ENCODE measurements around the gene QSER1.
"Not testable (repeated sequence)": the region's sequence is repeated elsewhere in the genome, so short reads cannot be mapped to it uniquely, and the experiment has no call there.

QSER1 gene

DNA sequence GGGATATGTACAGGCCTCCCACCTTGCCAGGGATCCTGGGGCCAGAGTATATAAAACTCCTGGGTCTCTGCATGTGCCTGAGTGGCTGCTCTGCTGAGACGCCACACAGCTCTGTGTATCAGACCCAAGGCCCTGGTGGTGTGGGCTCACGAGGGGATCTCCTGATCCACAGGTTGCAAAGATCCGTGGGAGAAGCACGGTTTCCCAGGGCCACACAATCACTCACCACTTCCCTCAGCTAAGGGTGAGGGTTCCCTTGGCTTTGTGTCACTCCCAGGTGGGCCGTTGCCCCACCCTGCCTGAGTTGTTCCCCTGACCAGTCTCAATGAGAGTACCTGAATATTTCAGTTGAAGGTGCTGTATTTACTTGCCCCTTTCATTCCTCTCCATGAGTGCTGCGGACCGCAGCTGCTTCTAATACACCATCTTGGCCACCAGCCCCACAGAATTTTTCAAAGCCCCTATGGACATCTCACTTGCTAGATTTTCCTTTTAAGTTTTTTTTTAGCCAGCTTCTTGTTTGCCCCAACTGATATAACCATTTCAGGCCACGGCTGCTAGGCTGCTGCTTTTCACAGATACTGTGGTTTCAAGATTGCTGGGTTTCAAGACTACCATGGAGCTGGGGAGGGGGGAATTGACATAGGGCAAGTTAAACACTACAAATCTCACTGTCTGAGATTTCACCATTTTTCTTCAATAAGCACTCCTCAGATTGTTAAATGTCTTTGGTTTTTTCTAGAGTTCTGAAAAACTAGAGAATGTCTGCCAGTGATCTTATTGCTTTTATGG is 109.3 kb downstream of the QSER1 start:
- DNase-seq (ENCODE audit: low read depth) = no peak

DNA sequence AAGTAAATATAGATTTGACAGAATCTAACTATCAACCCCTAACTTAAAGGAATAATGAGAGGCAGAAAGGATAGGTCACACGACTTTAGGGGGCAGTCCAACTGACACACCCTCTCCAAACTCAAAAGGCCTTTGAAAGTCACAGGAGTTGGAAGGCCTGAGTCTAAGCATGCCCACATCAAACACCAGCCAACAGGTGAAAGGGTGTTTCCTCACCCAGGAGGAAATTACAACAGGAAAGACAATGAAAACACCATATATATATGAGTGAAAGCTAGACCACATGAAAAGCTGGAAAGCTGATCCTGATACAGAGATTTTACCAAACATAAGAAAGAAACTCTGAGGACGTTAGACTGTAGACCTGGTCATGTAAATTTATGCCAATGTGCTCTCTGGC is 112.6 kb downstream of the QSER1 start:
- DNase-seq (ENCODE audit: low read depth) = no peak

DNA sequence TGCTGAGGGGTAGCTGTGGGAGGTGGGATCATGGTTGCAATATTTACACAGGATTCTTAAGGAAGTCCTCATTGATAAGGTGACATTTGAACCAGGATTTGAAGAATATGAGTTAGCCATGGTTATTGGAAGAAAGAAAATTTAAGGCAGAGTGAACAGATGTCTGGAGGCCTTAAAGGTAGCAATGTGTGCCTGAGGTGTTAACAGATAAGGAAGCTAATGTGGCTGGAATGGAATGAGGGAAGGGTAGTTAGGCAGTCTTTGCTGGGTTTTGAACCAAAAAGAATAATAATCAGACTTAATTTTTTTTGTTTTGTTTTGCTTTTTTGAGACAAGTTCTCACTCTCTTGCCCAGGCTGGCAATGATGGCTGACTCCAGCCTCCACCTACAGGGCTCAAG is 113.4 kb downstream of the QSER1 start:
- DNase-seq (ENCODE audit: low read depth) = no peak

DNA sequence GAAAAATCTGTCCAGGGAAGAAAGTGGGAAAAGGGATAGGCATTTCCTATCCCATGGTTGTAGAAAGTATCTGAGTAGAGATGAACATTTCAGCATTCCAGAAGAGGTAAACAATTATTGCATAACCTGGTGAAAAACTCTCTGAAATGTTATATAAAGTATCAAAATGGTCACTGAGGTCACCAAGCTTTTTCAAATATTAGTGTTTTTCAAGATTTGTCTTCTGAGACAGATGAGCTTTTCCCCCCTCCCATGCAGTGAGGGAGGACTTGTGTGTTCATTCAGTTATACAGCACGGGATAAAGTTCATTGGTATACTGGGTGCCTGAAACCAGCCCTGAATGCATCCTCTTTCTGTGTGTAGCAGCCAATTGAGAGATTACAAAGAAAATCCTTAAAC is 121.1 kb downstream of the QSER1 start:
- DNase-seq (ENCODE audit: low read depth) = no peak

DNA sequence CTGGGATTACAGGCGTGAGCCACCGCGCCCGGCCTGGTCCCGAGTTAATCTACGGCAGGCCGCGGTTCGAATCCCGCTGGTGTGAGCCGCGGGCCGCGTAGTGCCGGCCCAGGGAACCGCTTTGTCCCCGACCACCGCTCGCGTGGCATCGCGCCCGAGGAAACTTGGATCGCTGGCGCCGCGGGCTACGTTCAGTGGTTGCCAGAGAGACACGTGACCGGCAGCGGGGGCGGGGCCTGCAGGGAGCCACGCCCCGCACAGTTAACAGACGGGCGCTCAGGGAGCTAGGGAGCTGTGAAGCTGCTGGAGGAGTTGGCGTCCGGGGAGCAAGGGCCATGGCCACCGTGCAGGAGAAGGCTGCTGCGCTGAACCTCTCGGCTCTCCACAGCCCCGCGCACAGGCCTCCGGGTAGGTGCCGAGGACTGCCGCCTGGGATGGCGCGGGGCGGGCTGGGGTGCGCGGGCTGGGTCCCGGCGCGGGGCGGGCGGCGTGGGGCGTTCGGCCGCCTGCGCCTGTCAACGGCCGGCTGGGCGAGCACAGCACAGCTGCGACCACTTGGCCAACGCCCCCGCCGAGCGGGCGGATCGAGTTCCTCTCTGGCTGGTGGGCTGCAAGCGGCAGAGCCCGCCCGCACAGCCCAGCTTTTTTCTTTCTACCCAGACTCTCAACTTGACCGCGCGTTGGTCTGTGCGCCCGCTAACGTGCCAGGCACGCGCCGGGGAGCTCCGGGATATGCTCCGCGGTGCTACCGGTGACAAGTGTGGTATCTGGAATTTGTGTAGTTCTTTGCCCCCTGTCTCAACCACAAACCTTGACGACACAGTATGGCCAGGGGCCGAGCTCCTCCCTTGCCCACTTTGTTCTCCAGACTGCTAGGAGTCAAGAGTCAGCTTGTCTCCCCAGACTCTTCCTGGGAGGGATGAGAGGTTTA is 123.3 kb downstream of the QSER1 start, which contains the start of gene DEPDC7:
TSS of gene DEPDC7 (plus strand) at position 258 of the 931 bp plus-strand sequence. CDS start at position 336, 78 bp downstream.
- peak; percentile 76 for DNase-seq (ENCODE audit: low read depth)

DNA sequence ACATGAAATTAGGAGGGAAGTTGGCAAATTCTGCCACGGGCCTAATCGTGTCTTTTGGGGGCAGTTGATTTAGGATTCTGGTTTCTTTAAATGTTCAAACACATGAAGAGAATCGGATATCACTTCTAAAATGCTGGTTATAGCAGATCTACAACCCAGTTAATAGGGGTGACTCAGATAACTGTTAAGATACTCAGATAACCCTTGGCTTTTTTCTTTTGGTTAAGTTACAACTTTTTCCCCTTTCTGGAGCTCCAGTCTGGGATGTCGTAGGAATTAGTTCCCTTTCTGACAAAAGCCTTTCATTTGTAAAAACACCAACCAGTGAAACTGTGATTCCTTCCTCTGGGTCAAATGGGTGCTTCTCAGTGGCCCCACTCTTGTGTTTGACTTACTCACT is 124.0 kb downstream of the QSER1 start:
- DNase-seq (ENCODE audit: low read depth) = no peak

DNA sequence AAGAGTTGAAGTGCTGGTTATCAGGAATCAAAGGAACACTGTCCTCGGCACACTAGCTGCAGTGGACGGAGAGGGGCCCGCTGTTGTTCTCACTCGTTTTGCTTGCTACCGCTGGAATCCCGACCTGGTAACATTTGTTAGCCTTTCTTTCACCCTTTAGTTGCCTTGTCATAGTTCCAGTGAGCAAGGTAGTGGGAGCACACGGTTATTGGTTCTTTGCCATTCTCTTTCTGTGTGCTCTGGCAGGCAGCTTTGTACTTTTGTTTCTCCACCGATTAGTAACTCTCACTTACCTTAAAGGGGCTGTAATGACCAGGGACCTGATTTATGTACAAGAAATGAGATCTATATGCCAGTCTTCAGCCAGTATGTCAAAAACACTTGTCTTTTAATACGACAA is 124.9 kb downstream of the QSER1 start:
- DNase-seq (ENCODE audit: low read depth) = no peak

DNA sequence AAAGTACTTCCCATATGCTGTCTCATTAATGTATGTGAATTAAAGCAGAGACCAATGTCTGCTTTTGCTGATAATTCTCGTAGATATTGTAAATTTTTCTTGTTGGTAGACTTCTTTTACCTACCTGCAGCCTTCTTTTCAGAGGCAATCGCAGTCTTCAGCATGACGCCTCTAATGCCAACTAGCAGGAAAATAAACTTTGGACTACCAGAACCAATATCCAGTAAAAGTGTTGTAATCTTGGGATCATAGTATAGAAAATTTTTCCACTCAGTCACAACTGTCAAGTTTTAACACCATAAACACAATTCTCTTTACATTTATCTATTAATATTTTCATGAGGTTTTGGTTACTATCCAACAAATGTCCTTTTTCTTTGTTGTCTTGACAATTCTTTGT is 125.4 kb downstream of the QSER1 start:
- no peak for DNase-seq (ENCODE audit: low read depth)

DNA sequence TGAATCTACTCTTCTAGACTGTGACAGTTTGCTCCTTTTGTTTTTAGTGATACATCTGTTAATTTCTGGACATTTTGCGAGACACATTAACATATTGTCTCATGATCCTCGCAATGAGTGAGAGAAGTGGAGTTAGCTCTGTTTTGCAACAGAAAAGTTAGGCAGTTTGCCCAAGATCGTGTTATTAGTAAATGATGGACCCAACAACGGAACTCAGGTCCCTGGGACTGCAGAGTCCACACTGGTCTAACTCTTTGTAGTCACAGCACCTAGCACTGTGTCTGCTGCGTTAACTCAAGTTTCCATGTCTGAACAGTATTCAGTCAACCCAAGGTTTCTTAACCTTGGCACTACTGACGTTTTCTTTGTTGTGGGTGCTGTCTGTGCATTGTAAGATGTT is 126.2 kb downstream of the QSER1 start:
- no peak for DNase-seq (ENCODE audit: low read depth)

DNA sequence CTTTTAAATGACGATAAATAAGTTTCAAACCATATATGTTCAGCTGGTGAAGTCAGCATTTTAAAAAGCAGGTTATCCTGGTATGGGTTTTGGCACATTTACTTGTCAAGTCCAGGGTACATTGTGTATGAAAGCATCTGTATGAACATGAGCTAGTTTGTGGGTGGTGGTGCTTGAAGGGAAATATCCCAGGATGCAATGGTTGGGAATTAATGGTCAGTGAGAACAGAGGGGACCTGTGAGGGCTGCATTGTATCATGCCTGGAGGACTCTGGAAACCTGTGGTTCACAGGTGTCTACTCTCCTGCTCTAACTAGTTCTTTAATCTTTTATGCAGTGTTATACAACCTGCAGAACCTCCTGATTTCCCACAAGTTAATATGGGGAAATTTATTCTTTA is 128.9 kb downstream of the QSER1 start:
- DNase-seq (ENCODE audit: low read depth) = no peak

DNA sequence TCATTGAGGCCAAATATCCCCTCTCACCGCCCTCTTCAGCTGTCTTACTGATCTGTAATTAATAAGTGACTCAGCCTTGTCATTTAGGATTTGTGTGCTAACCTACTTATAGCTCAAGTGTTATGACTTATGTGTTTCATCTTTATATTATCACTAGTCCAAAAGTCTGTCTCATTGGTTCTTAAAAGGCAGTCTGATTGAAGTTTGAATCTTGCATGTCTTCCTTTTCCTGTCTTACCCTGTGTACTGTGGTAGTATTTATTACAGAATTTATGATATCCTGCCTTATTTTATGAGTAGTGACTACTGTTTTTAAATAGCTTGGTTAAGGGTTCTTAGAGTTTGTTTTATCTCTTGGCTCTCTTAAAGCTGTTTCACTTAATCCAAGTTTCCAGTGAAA is 129.3 kb downstream of the QSER1 start:
- DNase-seq (ENCODE audit: low read depth) = no peak

DNA sequence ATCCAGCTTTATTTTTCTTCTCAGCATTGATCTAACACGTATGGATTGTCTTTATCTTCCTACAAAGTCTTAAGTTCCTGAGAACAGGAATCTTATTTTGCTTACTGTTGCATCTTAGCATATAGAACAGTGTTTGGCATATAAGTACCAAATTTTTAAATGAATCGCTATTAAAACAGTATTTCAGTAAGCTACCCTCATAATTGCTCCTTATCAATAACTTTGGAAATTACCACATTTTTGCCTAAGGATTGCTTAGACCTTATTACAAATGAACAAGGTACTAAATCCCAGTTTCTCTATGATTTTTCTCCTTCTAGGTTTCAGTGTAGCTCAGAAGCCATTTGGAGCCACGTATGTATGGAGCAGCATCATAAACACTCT is 132.7 kb downstream of the QSER1 start:
- DNase-seq (ENCODE audit: low read depth) = no peak

DNA sequence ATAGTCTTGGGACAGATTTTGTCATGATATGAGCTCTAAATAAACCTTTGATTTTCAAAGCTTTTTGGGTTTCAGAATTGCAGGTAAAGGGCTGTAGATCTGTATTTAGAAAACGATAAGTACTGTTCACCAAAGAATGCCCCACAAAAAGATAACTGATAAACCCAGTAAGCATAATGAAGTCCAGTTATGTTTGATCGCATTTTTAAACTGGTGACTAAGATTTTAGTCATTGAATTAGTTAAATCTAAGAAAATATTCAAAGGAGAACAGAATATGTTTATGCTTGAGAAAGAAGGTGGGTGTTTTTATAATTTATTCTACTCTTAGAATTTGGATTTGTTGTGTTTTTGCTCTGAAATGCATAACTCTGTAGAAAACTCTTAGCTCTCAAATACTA is 134.6 kb downstream of the QSER1 start:
- no peak for DNase-seq (ENCODE audit: low read depth)

DNA sequence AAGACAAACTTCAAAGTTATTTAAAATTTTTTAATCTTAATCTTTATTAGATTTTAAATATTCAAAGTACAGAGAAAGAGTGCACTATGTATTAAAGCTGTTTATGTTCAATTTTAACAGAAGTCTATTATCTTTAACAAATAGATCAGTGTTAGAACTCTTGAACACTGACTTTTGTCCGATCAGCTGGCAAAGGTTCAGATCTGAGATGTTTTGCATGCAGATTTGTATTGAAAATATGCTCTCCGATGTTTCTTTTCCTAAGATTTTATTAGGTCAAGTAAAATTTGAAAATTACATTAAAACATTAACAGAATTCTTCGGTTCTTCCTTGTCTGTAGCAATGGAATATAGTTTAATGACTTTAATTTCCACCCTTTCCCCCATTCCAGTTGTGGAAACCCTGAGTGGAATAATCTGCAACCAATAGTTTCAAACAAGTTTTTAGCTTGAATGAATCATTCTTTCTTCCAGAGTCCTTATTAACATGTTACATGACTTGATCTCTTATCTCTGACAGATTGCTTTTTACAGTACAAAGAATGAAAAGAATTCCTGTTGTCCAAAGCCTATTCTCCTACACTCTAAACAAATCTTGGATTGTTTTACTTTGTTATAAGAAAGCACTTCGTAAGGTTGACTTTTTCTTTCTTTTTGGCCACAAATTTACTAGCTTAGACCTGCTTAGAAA is 135.4 kb downstream of the QSER1 start:
- no peak for DNase-seq (ENCODE audit: low read depth)

DNA sequence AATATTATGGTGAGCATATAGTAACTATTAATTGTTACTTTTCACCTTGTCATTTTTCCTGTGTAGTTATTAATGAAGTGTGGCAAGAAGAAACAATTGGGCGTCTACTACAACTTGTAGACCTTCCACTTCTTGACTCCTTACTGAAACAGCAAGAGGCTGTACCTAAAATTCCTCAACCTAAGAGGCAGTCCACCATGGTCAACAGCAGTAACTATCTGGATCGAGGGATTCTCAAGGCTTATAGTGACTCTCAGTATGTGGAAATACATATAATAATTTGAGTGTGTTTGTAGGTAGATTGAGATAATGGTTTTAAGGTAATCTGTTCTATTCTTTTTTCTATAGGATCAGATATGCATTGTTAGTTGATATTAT is 135.9 kb downstream of the QSER1 start:
- no peak for DNase-seq (ENCODE audit: low read depth)

DNA sequence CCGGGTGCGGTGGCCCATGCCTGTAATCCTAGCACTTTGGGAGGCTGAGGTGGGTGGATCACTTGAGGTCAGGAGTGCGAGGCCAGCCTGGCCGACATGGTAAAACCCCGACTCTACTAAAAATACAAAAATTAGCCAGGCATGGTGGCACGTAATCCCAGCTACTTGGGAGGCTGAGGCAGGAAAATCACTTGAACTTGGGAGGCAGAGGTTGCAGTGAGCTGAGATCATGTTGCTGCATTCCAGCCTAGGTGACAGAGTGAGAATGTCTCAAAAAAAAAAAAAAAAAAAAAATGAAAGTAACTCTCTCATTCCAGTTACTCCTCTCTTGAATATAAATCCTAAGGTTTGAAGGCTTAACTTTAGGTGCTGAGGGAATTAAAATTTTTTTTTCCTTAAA is 136.6 kb downstream of the QSER1 start:
- DNase-seq (ENCODE audit: low read depth) = not testable (repeated sequence)

Measured in GM04504 (cell line).